WERI-Rb-1 (cell line): ENCODE results near the gene ZFHX3.

Experiments used
- DNase-seq: peaks from one replicate; pipeline ENCODE4 v3.0.0-alpha.2; 2020
- H3K27ac ChIP-seq: fragments of 250-450 bp; sonication (Bioruptor Pico); 2 replicates; pipeline ENCODE4 v1.5.1; 2020; ENCODE audit warnings: mild to moderate bottlenecking, moderate library complexity
- H3K27me3 ChIP-seq: fragments of 250-450 bp; sonication (Bioruptor Pico); 2 replicates; pipeline ENCODE4 v1.5.1; 2021; ENCODE audit warnings: mild to moderate bottlenecking, low read depth, moderate library complexity; ENCODE audit not compliant: insufficient read depth, severe bottlenecking
- H3K36me3 ChIP-seq: fragments of 250-450 bp; sonication (Bioruptor Pico); 2 replicates; pipeline ENCODE4 v1.5.1; 2020; ENCODE audit warnings: mild to moderate bottlenecking, moderate library complexity
- H3K4me3 ChIP-seq: 2 replicates; pipeline ENCODE4 v1.5.1; 2011; ENCODE audit warnings: low read depth, mild to moderate bottlenecking, control low read depth, low read length
- H3K9me3 ChIP-seq: fragments of 250-450 bp; sonication (Bioruptor Pico); 2 replicates; pipeline ENCODE4 v1.5.1; 2021; ENCODE audit warnings: mild to moderate bottlenecking, moderate library complexity; ENCODE audit not compliant: severe bottlenecking
- TF ChIP-seq, protein P1 (sequence below): IDR thresholded peaks from 2 replicates; pipeline ENCODE4 v1.5.1; 2011; ENCODE audit warnings: low read depth, mild to moderate bottlenecking, control low read depth, inconsistent platforms, low read length

The ZFHX3 gene

DNA sequence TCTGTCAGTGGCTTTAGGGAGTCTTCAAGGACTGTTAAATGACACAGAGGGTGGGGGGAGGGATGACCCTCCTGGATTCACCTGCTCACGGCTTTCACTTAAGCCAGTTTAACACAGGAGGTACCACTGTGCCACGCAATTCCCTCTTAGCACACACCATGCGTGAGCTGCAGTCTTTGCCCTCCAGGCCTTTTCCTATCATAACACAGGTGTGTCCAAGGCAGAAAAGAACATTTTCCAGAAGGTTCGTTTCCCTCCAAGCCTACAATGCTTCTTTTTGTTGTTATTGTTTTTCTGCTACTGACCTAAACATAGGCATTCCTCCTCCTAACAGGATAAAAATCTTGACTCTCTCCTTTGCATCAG, 1.1 kb downstream of the ZFHX3 start:
- Histone ChIP-seq H3K4me3 (peak overlapping the region; percentile 86), H3K27me3 (no peaks in the 10 kb centered on the region), H3K27ac (peak overlapping the region; percentile 91; the same call in 1 of the 2 replicates), H3K9me3 (no peaks in the 10 kb centered on the region), H3K36me3 (no peaks in the 10 kb centered on the region)
- TF ChIP-seq, protein P1, sequence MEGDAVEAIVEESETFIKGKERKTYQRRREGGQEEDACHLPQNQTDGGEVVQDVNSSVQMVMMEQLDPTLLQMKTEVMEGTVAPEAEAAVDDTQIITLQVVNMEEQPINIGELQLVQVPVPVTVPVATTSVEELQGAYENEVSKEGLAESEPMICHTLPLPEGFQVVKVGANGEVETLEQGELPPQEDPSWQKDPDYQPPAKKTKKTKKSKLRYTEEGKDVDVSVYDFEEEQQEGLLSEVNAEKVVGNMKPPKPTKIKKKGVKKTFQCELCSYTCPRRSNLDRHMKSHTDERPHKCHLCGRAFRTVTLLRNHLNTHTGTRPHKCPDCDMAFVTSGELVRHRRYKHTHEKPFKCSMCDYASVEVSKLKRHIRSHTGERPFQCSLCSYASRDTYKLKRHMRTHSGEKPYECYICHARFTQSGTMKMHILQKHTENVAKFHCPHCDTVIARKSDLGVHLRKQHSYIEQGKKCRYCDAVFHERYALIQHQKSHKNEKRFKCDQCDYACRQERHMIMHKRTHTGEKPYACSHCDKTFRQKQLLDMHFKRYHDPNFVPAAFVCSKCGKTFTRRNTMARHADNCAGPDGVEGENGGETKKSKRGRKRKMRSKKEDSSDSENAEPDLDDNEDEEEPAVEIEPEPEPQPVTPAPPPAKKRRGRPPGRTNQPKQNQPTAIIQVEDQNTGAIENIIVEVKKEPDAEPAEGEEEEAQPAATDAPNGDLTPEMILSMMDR: no peak
- DNase-seq: peak; percentile 61

DNA sequence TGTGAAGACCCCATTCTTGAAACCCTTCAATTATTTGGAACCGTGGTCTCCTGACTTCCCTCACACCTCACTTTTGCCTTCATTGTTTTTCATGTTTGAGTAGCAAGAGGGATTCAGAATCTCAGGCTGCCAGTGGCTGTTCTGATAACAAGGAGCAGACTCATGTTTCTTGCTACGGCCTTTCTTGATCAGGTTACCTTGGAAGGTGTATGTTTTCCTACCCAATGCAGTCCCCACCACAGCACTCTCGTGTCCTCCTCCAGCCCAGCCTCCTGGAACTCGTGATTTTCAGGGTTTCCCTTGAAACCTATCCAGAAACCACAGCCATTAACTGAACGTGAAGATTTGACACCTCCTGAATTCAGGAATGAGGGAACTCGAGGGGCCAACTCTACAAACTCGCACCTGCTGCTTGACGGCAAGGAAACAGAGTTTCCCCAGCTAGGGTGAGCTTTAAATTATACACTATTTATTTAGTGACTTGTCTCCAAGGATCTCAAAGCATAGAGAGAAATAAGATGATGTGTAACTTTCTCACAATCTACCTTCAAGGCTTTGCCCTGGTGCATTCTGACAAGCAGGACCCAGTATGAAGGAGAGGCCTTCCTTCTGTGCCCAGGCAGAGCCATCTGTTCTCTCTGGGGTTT, 1.6 kb downstream of the ZFHX3 start:
- Histone ChIP-seq H3K9me3 (no peaks in the 10 kb centered on the region), H3K4me3 (no peak overlapping the region; the same call in 1 of the 2 replicates), H3K36me3 (no peaks in the 10 kb centered on the region), H3K27me3 (no peaks in the 10 kb centered on the region), H3K27ac (peak overlapping the region; percentile 62)
- TF ChIP-seq, protein P1: no peak
- DNase-seq: no peak

DNA sequence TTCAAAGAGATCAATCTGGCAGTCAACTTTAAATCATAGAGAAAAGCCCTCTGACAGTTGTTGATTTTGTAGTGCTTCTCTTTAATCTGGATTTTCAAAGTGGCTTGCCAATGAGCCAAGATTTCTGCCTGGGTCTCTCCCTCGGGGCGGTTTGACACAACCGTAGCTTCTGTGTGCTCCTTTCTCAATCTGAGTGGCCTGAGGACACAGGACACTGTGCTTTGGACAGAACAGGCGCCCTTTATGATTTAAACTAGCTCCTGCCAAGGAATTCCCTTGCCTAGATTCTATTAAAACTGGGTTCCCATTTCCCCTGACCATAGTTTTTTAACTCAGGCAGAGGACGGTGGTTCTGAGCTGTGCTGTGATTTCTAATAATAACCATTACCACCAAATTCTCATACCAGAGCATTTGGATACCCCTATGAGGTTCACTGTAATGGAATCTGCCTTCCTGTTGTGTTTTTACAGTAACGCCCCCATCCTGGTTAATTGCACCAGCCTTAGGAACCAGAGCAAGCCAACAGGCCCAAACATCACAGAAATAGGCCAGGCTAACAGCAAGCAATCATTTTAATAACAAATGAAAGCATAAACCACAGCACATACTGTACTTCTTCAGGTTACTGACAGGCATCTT, 4.0 kb downstream of the ZFHX3 start:
- no peaks in the 10 kb centered on the region for H3K36me3 ChIP-seq
- no peaks in the 10 kb centered on the region for H3K9me3 ChIP-seq
- DNase-seq: no peak
- TF ChIP-seq, protein P1: no peak
- no peak overlapping the region for H3K4me3 ChIP-seq
- no peaks in the 10 kb centered on the region for H3K27me3 ChIP-seq
- H3K27ac ChIP-seq: peak overlapping the region; percentile 59

DNA sequence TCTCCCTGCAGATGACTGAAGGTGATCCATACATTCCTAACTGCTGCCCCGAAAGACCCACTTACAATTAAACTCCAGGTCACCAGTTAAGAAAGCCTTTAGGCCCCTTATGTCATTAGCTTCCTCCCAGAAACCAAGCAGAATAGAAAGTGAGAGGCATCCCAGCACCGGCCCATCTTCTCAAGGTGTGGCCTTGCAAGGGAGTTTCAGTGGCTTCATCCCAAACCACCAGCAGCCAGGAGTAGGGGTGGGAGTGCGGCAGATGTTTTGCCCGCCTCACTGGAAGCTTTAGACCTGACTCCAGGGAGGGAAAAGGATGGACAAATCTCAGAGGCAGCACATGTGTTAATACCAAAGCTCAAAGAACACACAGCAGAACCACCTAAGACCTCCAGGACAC, 5.1 kb downstream of the ZFHX3 start:
- Histone ChIP-seq H3K36me3 (no peaks in the 10 kb centered on the region), H3K27me3 (no peaks in the 10 kb centered on the region), H3K27ac (peak overlapping the region; percentile 59), H3K9me3 (no peaks in the 10 kb centered on the region), H3K4me3 (no peak overlapping the region)
- TF ChIP-seq, protein P1: no peak
- no peak for DNase-seq

DNA sequence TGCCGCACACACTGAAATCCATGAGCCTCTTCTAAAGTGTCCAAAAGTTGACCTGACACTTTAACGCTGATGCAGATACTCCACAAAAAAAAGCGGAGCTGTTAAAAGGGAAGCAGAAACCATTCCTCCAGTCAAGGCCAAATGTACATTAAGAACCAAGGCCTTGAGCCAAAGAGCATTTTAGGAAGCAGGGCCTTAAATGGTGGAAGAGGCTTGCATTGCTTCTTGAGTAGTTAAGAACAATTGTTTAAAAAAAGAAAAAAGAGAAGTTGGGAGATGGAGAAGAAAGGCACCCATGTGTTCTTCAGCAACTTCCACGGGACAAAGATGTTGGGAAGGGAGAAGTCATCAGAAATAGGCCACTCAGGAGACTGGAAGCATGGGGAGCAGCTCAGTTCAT, 6.3 kb downstream of the ZFHX3 start:
- TF ChIP-seq, protein P1: no peak
- Histone ChIP-seq H3K27ac (0 out of 2 replicates have a peak overlapping the region, but pooled peaks have one; percentile 23), H3K9me3 (no peaks in the 10 kb centered on the region), H3K36me3 (no peaks in the 10 kb centered on the region), H3K4me3 (no peak overlapping the region), H3K27me3 (no peaks in the 10 kb centered on the region)
- no peak for DNase-seq
